ENCODE measurements around the gene ARHGEF28.

DNA sequence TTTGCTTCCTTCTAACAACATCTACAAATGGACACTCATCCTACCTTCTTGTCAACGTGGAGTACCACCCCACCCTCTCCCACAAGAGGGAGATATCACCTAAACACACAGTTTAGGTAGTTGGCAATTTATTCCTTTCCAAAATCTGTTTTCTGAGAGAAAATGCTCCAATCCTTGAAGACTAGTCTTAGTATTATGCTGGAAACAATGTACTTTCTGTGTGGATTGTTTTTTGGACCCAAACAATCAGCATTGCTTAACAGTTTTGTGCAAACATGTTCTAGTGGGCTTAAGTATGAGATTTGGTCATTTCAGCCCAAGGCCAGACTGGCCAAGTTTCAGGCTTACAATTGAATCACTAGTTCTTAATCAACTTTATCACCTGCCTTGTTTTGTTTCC lies 359.1 kb downstream of the ARHGEF28 start:
- TF ChIP-seq, protein P1, sequence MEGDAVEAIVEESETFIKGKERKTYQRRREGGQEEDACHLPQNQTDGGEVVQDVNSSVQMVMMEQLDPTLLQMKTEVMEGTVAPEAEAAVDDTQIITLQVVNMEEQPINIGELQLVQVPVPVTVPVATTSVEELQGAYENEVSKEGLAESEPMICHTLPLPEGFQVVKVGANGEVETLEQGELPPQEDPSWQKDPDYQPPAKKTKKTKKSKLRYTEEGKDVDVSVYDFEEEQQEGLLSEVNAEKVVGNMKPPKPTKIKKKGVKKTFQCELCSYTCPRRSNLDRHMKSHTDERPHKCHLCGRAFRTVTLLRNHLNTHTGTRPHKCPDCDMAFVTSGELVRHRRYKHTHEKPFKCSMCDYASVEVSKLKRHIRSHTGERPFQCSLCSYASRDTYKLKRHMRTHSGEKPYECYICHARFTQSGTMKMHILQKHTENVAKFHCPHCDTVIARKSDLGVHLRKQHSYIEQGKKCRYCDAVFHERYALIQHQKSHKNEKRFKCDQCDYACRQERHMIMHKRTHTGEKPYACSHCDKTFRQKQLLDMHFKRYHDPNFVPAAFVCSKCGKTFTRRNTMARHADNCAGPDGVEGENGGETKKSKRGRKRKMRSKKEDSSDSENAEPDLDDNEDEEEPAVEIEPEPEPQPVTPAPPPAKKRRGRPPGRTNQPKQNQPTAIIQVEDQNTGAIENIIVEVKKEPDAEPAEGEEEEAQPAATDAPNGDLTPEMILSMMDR (IDR thresholded peaks at IDR 0.05), result peak in 2 of 6 experiments; percentile 21 to 42
- TF ChIP-seq POLR2A (IDR thresholded peaks at IDR 0.05), result no peak
